ENCODE measurements around the gene MACROD2. TPM values are rescaled to one million over a fixed set of nuclear protein-coding genes. Genes with fewer than 3 reads are reported as not detected.

MACROD2 gene
- total RNA-seq, 1 experiment from 2014 or later, result not detected

GRCh38 chr20:15612198-15612597, 1616.9 kb downstream of the MACROD2 start:
- in situ Hi-C loops (cut with HindIII; ENCODE audit: low sequenced_read_pairs), result no loop called here
- DNase-seq (ENCODE audit: low spot score), result no peak

- in situ Hi-C loops (cut with HindIII; ENCODE audit: low sequenced_read_pairs), result no loop called here
- no peak for DNase-seq (ENCODE audit: low spot score)
Measured at GRCh38 chr20:15612769-15613168, 1617.5 kb downstream of the MACROD2 start.

GRCh38 chr20:15613530-15613929, 1618.2 kb downstream of the MACROD2 start:
- no peak for DNase-seq (ENCODE audit: low spot score)
- in situ Hi-C loops (cut with HindIII; ENCODE audit: low sequenced_read_pairs), result no loop called here

GRCh38 chr20:15616626-15617025, 1621.3 kb downstream of the MACROD2 start:
- in situ Hi-C loops (cut with HindIII; ENCODE audit: low sequenced_read_pairs), result no loop called here
- no peak for DNase-seq (ENCODE audit: low spot score)

- in situ Hi-C loops (cut with HindIII; ENCODE audit: low sequenced_read_pairs), result no loop called here
- no peak for DNase-seq (ENCODE audit: low spot score)
Measured at GRCh38 chr20:15618110-15618509, 1622.8 kb downstream of the MACROD2 start.

GRCh38 chr20:15618912-15619311, 1623.6 kb downstream of the MACROD2 start:
- DNase-seq (ENCODE audit: low spot score), result no peak
- in situ Hi-C loops (cut with HindIII; ENCODE audit: low sequenced_read_pairs), result no loop called here

GRCh38 chr20:15619341-15619740, 1624.0 kb downstream of the MACROD2 start:
- in situ Hi-C loops (cut with HindIII; ENCODE audit: low sequenced_read_pairs), result no loop called here
- DNase-seq (ENCODE audit: low spot score), result no peak

GRCh38 chr20:15619816-15620215, 1624.5 kb downstream of the MACROD2 start:
- no peak for DNase-seq (ENCODE audit: low spot score)
- in situ Hi-C loops (cut with HindIII; ENCODE audit: low sequenced_read_pairs), result no loop called here

- no peak for DNase-seq (ENCODE audit: low spot score)
- in situ Hi-C loops (cut with HindIII; ENCODE audit: low sequenced_read_pairs), result no loop called here
Measured at GRCh38 chr20:15622368-15622767, 1627.1 kb downstream of the MACROD2 start.

GRCh38 chr20:15623215-15623614, 1627.9 kb downstream of the MACROD2 start:
- in situ Hi-C loops (cut with HindIII; ENCODE audit: low sequenced_read_pairs), result no loop called here

GRCh38 chr20:15625981-15626380, 1630.7 kb downstream of the MACROD2 start:
- in situ Hi-C loops (cut with HindIII; ENCODE audit: low sequenced_read_pairs), result no loop called here
- DNase-seq (ENCODE audit: low spot score), result no peak

More at GRCh38 chr20:15623215-15623614, 1627.9 kb downstream of the MACROD2 start:
- DNase-seq (ENCODE audit: low spot score), result no peak

- no peak for DNase-seq (ENCODE audit: low spot score)
- in situ Hi-C loops (cut with HindIII; ENCODE audit: low sequenced_read_pairs), result no loop called here
Measured at GRCh38 chr20:15627089-15627488, 1631.8 kb downstream of the MACROD2 start.

GRCh38 chr20:15627501-15627903, 1632.2 kb downstream of the MACROD2 start:
- in situ Hi-C loops (cut with HindIII; ENCODE audit: low sequenced_read_pairs), result no loop called here
- no peak for DNase-seq (ENCODE audit: low spot score)

- no peak for DNase-seq (ENCODE audit: low spot score)
- in situ Hi-C loops (cut with HindIII; ENCODE audit: low sequenced_read_pairs), result no loop called here
Measured at GRCh38 chr20:15628851-15629353, 1633.6 kb downstream of the MACROD2 start.

- DNase-seq (ENCODE audit: low spot score), result no peak
- in situ Hi-C loops (cut with HindIII; ENCODE audit: low sequenced_read_pairs), result no loop called here
Measured at GRCh38 chr20:15630360-15630759, 1635.0 kb downstream of the MACROD2 start.

- no peak for DNase-seq (ENCODE audit: low spot score)
- in situ Hi-C loops (cut with HindIII; ENCODE audit: low sequenced_read_pairs), result no loop called here
Measured at GRCh38 chr20:15632680-15633079, 1637.4 kb downstream of the MACROD2 start.

- DNase-seq (ENCODE audit: low spot score), result no peak
- in situ Hi-C loops (cut with HindIII; ENCODE audit: low sequenced_read_pairs), result no loop called here
Measured at GRCh38 chr20:15634102-15634501, 1638.8 kb downstream of the MACROD2 start.

- in situ Hi-C loops (cut with HindIII; ENCODE audit: low sequenced_read_pairs), result no loop called here
- DNase-seq (ENCODE audit: low spot score), result no peak
Measured at GRCh38 chr20:15637546-15637945, 1642.2 kb downstream of the MACROD2 start.

GRCh38 chr20:15637950-15638754, 1642.8 kb downstream of the MACROD2 start:
- in situ Hi-C loops (cut with HindIII; ENCODE audit: low sequenced_read_pairs), result no loop called here
- DNase-seq (ENCODE audit: low spot score), result peak; percentile 94

- DNase-seq (ENCODE audit: low spot score), result peak; percentile 69
- in situ Hi-C loops (cut with HindIII; ENCODE audit: low sequenced_read_pairs), result no loop called here
Measured at GRCh38 chr20:15638816-15639215, 1643.5 kb downstream of the MACROD2 start.

- no peak for DNase-seq (ENCODE audit: low spot score)
- in situ Hi-C loops (cut with HindIII; ENCODE audit: low sequenced_read_pairs), result no loop called here
Measured at GRCh38 chr20:15639839-15640238, 1644.5 kb downstream of the MACROD2 start.

All from G401 (cell line).